Measurements from ENCODE around the gene CIDEC. TPM values are rescaled to one million over a fixed set of nuclear protein-coding genes. Genes with fewer than 3 reads are reported as not detected.

The CIDEC gene
- total RNA-seq, 1 experiment from 2014 or later: not detected

DNA sequence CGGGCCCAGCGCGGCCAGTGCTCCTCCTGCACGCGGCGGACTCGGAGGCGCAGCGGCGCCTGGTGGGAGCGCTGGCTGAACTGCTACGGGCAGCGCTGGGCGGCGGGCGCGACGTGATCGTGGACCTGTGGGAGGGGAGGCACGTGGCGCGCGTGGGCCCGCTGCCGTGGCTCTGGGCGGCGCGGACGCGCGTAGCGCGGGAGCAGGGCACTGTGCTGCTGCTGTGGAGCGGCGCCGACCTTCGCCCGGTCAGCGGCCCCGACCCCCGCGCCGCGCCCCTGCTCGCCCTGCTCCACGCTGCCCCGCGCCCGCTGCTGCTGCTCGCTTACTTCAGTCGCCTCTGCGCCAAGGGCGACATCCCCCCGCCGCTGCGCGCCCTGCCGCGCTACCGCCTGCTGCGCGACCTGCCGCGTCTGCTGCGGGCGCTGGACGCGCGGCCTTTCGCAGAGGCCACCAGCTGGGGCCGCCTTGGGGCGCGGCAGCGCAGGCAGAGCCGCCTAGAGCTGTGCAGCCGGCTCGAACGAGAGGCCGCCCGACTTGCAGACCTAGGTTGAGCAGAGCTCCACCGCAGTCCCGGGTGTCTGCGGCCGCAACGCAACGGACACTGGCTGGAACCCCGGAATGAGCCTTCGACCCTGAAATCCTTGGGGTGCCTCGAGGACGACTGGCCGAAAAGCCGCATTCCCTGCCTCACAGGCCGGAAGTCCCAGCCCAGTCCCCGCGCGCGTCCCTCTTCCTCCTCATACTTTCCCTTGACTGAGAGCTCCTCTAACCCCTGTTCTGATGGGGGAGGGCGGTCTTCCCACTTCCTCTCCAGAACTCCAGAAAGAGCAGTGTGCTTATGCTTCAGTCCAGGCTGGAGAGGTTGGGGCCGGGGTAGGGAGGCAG lies 35.4 kb upstream of the CIDEC start:
- no peak for DNase-seq (ENCODE audit: unreplicated experiment)
- no TSS peak for BruUV-seq (replicated peaks)
- H3K27me3 Mint-ChIP-seq (ENCODE audit: insufficient read depth, unreplicated experiment): no peaks in the 10 kb centered on the region
- H3K27ac Mint-ChIP-seq (ENCODE audit: low read depth, unreplicated experiment): no peak overlapping the region
- H3K36me3 Mint-ChIP-seq (ENCODE audit: insufficient read depth, unreplicated experiment): peaks cover 4% of the 10 kb centered on the region
- TF ChIP-seq, protein P1, sequence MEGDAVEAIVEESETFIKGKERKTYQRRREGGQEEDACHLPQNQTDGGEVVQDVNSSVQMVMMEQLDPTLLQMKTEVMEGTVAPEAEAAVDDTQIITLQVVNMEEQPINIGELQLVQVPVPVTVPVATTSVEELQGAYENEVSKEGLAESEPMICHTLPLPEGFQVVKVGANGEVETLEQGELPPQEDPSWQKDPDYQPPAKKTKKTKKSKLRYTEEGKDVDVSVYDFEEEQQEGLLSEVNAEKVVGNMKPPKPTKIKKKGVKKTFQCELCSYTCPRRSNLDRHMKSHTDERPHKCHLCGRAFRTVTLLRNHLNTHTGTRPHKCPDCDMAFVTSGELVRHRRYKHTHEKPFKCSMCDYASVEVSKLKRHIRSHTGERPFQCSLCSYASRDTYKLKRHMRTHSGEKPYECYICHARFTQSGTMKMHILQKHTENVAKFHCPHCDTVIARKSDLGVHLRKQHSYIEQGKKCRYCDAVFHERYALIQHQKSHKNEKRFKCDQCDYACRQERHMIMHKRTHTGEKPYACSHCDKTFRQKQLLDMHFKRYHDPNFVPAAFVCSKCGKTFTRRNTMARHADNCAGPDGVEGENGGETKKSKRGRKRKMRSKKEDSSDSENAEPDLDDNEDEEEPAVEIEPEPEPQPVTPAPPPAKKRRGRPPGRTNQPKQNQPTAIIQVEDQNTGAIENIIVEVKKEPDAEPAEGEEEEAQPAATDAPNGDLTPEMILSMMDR (IDR thresholded peaks at IDR 0.05; ENCODE audit: unreplicated experiment): no peak
- CTCF ChIA-PET: interaction anchor here (0.6 to 0.7 kb wide), 2 partner anchors 69 to 221 kb away, joined by 3 read pairs; no protein-coding TSS in a partner anchor
- peaks cover 21% of the 10 kb centered on the region for H3K4me1 Mint-ChIP-seq (ENCODE audit: insufficient read depth, unreplicated experiment)
- POLR2A ChIA-PET: interaction anchor here (0.7 to 8.4 kb wide), 5 partner anchors 13 to 65 kb away, joined by 3 to 98 read pairs (median 49); partner anchors contain the start of genes CRELD1 and IL17RE
- intact Hi-C loops (cut with micrococcal nuclease): no loop called here
- no peak overlapping the region for H3K4me3 Mint-ChIP-seq (ENCODE audit: unreplicated experiment)
- H3K9me3 Mint-ChIP-seq (ENCODE audit: unreplicated experiment): no peaks in the 10 kb centered on the region

DNA sequence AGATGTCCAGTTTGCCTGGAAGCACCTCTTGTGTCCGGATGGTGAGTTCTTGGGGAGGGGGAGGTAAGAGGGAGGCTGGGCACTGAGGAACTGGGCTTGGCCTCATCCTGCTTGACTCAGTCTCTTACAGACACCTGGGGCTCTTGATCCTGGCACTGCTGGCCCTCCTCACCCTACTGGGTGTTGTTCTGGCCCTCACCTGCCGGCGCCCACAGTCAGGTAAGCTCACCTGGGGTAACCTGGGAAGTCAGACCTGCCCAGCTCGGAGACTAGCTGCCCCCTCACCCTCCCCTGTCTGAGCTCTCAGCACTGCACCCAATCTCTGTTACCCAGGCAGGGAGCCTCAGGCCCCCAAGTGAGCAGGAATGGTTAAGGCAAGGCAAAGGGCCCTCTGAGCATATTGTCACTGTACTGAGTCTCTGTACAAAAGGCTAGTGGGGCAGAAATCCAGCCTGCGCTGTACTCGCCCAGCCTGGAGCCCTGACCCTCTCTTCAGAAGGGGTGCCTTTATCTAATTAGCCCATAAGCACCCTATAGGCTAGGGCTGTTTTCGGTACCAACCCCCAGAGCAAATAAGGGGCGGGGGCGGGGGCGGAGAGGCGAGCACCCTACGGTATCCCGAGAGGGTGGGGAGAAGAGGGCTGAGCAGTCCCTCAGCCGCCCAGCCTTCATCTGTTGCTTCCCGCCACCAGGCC lies 34.7 kb upstream of the CIDEC start:
- TF ChIP-seq, protein P1 (IDR thresholded peaks at IDR 0.05; ENCODE audit: unreplicated experiment): no peak
- ChIA-PET CTCF (interaction anchor here (0.6 to 3.9 kb wide), 5 partner anchors 19 to 171 kb away, joined by 3 to 21 read pairs (median 3); partner anchors contain the start of gene CRELD1), POLR2A (interaction anchor here (0.7 to 8.4 kb wide), 11 partner anchors 12 to 71 kb away, joined by 3 to 98 read pairs (median 28); partner anchors contain the start of genes CRELD1, IL17RE, JAGN1 and RPUSD3)
- BruUV-seq (replicated peaks): no TSS peak
- H3K27me3 Mint-ChIP-seq (ENCODE audit: insufficient read depth, unreplicated experiment): no peaks in the 10 kb centered on the region
- H3K9me3 Mint-ChIP-seq (ENCODE audit: unreplicated experiment): no peaks in the 10 kb centered on the region
- no peak overlapping the region for H3K4me3 Mint-ChIP-seq (ENCODE audit: unreplicated experiment)
- peaks cover 21% of the 10 kb centered on the region for H3K4me1 Mint-ChIP-seq (ENCODE audit: insufficient read depth, unreplicated experiment)
- intact Hi-C loops (cut with micrococcal nuclease): no loop called here
- no peak for DNase-seq (ENCODE audit: unreplicated experiment)
- peaks cover 4% of the 10 kb centered on the region for H3K36me3 Mint-ChIP-seq (ENCODE audit: insufficient read depth, unreplicated experiment)
- no peak overlapping the region for H3K27ac Mint-ChIP-seq (ENCODE audit: low read depth, unreplicated experiment)

DNA sequence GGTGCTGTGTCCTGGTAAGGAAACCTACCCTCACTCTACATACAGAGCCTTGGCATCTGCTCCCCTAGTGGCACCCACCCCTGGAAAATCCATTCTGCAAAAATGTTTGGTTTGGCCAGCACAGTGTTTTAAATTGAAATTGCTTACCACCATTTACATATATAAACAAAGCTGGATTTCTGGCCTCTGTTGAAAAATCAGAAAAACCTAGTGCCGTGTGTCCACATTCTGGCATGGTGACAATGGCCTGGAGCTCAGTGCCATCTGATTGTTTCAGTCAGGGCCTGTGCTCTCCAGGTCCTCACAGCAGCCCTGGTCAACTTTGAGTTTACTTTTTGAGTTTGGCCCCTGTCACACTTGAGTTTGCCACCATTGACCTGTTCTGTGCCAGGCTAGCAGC lies 34.0 kb upstream of the CIDEC start:
- POLR2A ChIA-PET: interaction anchor here (0.8 to 8.4 kb wide), 11 partner anchors 12 to 70 kb away, joined by 3 to 98 read pairs (median 17); partner anchors contain the start of genes IL17RE, JAGN1 and RPUSD3

More for the DNA sequence above, 34.0 kb upstream of the CIDEC start:
- no peaks in the 10 kb centered on the region for H3K27me3 Mint-ChIP-seq (ENCODE audit: insufficient read depth, unreplicated experiment)
- H3K4me1 Mint-ChIP-seq (ENCODE audit: insufficient read depth, unreplicated experiment): peaks cover 21% of the 10 kb centered on the region
- no peak overlapping the region for H3K4me3 Mint-ChIP-seq (ENCODE audit: unreplicated experiment)
- CTCF ChIA-PET: interaction anchor here (0.6 to 3.9 kb wide), 10 partner anchors 10 to 170 kb away, joined by 3 to 21 read pairs (median 4); partner anchors contain the start of genes CRELD1 and IL17RE
- DNase-seq (ENCODE audit: unreplicated experiment): no peak
- H3K27ac Mint-ChIP-seq (ENCODE audit: low read depth, unreplicated experiment): peak overlapping the region; percentile 46
- BruUV-seq (replicated peaks): no TSS peak
- TF ChIP-seq, protein P1 (IDR thresholded peaks at IDR 0.05; ENCODE audit: unreplicated experiment): no peak
- H3K9me3 Mint-ChIP-seq (ENCODE audit: unreplicated experiment): no peaks in the 10 kb centered on the region
- H3K36me3 Mint-ChIP-seq (ENCODE audit: insufficient read depth, unreplicated experiment): peaks cover 4% of the 10 kb centered on the region
- intact Hi-C loops (cut with micrococcal nuclease): no loop called here
